Activated CD4-positive, alpha-beta T cell treated with anti-CD3 and anti-CD28 coated beads for 36 hours (primary cell): ENCODE measurements around the gene BEX2. TPM values are rescaled to one million over a fixed set of nuclear protein-coding genes. Genes with fewer than 3 reads are reported as not detected.
"Not testable (repeated sequence)": the region's sequence is repeated elsewhere in the genome, so short reads cannot be mapped to it uniquely, and the experiment has no call there.

ENCODE experiments used
- ATAC-seq: fragments of 200-7000 bp; cut with Tn5 transposase; one replicate; pipeline ENCODE4 v1.10.0; 2021; ENCODE audit warnings: mild to moderate bottlenecking, moderate library complexity
- CTCF ChIA-PET: fragments of 350-600 bp; sonication (Branson Sonifier 250); formaldehyde crosslinking; loops from one replicate; lab custom pipeline; 2021; ENCODE audit warnings: antibody characterized with exemption; lab: Charles Lee
- POLR2A ChIA-PET: fragments of 350-600 bp; sonication (Branson Sonifier 250); formaldehyde crosslinking; loops from one replicate; lab custom pipeline; 2021; ENCODE audit warnings: antibody characterized with exemption, inconsistent platforms; lab: Charles Lee
- DNase-seq: peaks from one replicate; pipeline ENCODE4 v3.0.0-alpha.2; 2020
- H3K27ac Mint-ChIP-seq: one replicate; pipeline ENCODE4 v1.8.0; 2021; ENCODE audit warnings: mixed read lengths
- H3K27me3 Mint-ChIP-seq: one replicate; pipeline ENCODE4 v1.8.0; 2021; ENCODE audit warnings: mixed read lengths
- H3K36me3 Mint-ChIP-seq: one replicate; pipeline ENCODE4 v1.8.0; 2021; ENCODE audit warnings: low read depth, mixed read lengths
- H3K4me1 Mint-ChIP-seq: one replicate; pipeline ENCODE4 v1.8.0; 2021; ENCODE audit warnings: mixed read lengths
- H3K4me3 Mint-ChIP-seq: one replicate; pipeline ENCODE4 v1.8.0; 2021; ENCODE audit warnings: mild to moderate bottlenecking, moderate library complexity, mixed read lengths
- H3K9me3 Mint-ChIP-seq: one replicate; pipeline ENCODE4 v1.8.0; 2021; ENCODE audit warnings: low read depth, mixed read lengths
- intact Hi-C, 2 experiments: fragments of 100-400 bp; cut with DNase I in 1 of 2; cut with micrococcal nuclease in 1 of 2; formaldehyde crosslinking; loops; one replicate each; pipeline versions ENCODE4 v1.14.2 to v1.15.1; 2022 to 2024; cut with DNase I, micrococcal nuclease
- total RNA-seq, 2 experiments: library from RNA; stranded (reverse); gene quantifications; one replicate each; pipeline ENCODE4 v1.2.3, GENCODE V29; 2021

Gene BEX2
- 10 to 100 TPM in 1 of 2 experiments, 1 to 10 TPM in 1; 7.4 to 11.5 TPM for total RNA-seq

DNA sequence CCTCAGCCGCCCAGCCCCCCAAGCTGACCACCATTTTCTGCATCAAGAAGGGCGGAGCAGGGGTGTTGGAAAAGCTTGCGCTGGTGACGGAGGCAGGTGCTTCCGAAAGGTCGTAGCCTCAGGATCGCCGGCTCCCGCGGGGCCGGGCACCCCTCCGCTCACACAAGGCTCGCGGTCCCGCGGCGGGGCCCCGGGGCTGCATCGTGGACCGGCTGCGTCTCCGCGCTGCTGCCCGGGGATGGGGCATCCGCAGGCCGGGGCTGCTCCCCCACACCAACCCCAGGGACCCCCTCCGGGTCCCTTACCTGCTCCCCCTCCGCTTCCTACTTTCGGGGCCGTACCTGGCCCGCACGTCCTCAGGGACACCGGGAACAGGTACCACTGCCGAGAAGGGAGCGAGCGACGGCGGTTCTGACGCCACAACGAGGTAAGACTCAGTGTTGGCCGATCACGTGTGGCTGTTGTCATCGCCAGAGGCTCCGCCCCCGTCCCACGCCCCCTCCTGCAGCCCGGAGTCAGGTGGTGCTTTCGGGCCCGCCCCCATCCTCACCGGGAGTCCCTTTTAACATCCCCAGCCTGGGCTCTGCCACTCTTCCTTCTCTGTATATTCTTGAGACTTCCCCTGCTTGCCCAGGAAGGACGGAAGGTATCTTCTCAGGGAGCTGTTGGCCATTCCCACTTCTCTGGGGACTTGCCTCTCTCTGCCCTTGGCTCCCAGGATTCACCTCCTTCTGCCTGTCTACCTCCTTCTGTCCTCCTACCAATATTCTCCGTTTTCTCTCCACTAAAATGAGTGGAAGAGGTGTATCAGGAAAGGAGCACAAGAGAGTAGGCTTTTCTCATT, at the start of gene BEX2:
Gene BEX2 (minus strand): TSS at position 436 of the 844 bp plus-strand sequence. CDS start 1,014 bp downstream, outside the sequence.
- H3K4me3 Mint-ChIP-seq, result peak within 1 kb of the TSS; percentile 66
- intact Hi-C loops, result loop anchor here (1.0 to 5.0 kb wide), 4 partner anchors 56 to 608 kb away; partner anchors contain the start of gene BEX4 (in 2 of the 2)
- H3K9me3 Mint-ChIP-seq, result no peaks in the 10 kb centered on the region
- ChIA-PET CTCF (no interaction called here), POLR2A (no interaction called here)
- peaks cover 7% of the 10 kb centered on the region for H3K36me3 Mint-ChIP-seq
- no peaks in the 10 kb centered on the region for H3K27me3 Mint-ChIP-seq
- H3K27ac Mint-ChIP-seq, result no peak within 1 kb of the TSS
- ATAC-seq (peak; percentile 99), DNase-seq (peak; percentile 91)
- H3K4me1 Mint-ChIP-seq, result peaks cover 4% of the 10 kb centered on the region

DNA sequence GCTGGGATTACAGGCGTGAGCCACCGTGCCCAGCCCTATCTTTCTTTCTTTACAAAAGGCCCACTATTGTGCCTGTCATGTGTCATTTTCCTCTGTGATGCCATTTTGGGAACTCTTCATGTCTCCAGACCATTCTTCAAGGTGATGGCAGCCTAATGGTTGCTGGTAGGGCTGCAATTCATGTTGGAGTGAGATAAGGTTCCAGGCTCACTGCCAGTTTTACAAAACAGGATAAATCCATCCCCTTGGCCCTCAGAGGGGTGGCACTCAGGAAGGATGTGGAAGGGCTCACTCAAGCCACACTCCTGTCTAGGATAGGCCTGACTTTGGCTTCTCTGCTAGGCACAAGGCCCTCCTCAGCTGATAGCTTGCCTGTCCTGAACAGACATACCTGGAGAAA, 49.3 kb upstream of the BEX2 start:
- CTCF ChIA-PET, result no interaction called here
- ATAC-seq, result no peak
- no peak overlapping the region for H3K27ac Mint-ChIP-seq

DNA sequence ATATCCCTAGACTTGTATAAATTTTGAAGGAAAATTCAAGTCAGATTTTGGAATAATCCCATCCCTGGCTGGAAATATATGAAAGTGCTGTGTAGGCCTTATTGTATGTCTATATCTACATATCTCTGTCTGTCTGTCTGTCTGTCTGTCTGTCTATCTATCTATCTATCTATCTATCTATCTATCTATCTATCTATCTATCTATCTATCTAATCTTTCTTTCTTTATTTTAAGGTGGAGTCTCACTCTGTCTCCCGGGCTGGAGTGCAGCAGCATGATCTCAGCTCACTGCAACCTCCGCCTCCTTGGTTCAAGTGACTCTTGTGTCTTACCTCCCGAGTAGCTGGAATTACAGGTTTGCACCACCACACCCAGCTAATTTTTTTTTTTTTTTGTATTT, 48.8 kb upstream of the BEX2 start:
- DNase-seq, H3K4me1 Mint-ChIP-seq, ATAC-seq, H3K36me3 Mint-ChIP-seq, CTCF ChIA-PET, H3K27ac Mint-ChIP-seq, H3K4me3 Mint-ChIP-seq, H3K9me3 Mint-ChIP-seq, H3K27me3 Mint-ChIP-seq: not testable (repeated sequence)
- POLR2A ChIA-PET, result interaction anchor here (0.6 kb wide), 1 partner anchor 253 kb away, joined by 3 read pairs; no protein-coding TSS in a partner anchor
- intact Hi-C loops, result loop anchor here in 1 of 2 experiments (5.0 kb wide), 1 partner anchor 103 kb away; no protein-coding TSS in a partner anchor

More for the DNA sequence above, 49.3 kb upstream of the BEX2 start:
- Mint-ChIP-seq H3K27me3 (no peaks in the 10 kb centered on the region), H3K9me3 (no peaks in the 10 kb centered on the region), H3K4me1 (peaks cover 6% of the 10 kb centered on the region), H3K4me3 (no peak overlapping the region), H3K36me3 (no peaks in the 10 kb centered on the region)
- intact Hi-C loops, result no loop called here
- POLR2A ChIA-PET, result interaction anchor here (0.6 kb wide), 1 partner anchor 254 kb away, joined by 3 read pairs; no protein-coding TSS in a partner anchor
- DNase-seq, result no peak

DNA sequence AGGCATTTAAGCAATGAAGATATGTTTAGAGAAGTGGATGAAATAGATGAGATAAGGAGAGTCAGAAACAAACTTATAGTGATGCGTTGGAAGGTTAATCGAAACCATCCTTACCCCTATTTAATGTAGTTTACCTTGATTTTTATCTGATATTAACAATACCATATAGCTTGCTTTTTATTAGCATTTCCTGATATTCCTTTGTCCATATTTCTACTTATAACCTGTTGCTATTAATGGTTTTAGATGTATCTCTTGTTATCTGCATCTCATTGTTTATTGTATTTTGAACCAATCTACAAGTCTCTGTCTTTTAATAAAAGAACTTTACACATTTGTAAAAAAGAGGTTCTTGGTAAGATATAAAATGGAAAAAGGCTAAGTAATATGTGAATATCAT, 47.1 kb upstream of the BEX2 start:
- no peak for ATAC-seq
- intact Hi-C loops, result loop anchor here in 1 of 2 experiments (5.0 kb wide), 1 partner anchor 104 kb away; no protein-coding TSS in a partner anchor

DNA sequence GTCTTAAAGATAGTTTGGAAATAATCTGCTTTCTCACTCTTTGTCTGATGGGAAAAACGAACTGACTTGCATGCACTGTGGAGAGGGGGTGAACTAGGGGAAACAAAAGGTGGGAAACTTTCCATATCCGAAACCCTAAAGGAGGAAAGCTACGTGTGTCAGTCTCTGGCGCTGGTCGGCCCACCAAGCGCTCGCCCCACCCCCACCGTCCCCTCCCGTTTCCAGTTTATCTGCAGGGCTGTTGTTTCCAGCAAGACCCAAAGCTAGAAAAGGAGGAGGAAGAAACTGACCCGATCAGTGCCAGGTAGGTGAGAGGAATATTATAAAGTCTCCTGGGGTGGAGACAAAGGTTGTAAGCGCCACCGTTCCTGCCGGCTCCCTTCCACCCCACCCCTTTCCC, 46.1 kb upstream of the BEX2 start:
- Mint-ChIP-seq H3K4me1 (peaks cover 6% of the 10 kb centered on the region), H3K36me3 (no peaks in the 10 kb centered on the region), H3K9me3 (no peaks in the 10 kb centered on the region), H3K4me3 (peak overlapping the region; percentile 75), H3K27me3 (no peaks in the 10 kb centered on the region), H3K27ac (no peak overlapping the region)
- intact Hi-C loops, result loop anchor here in 1 of 2 experiments (5.0 kb wide), 1 partner anchor 105 kb away; no protein-coding TSS in a partner anchor
- ChIA-PET POLR2A (no interaction called here), CTCF (interaction anchor here (0.8 kb wide), 1 partner anchor 108 kb away, joined by 3 read pairs; no protein-coding TSS in a partner anchor)
- DNase-seq, result no peak
- ATAC-seq, result no peak

More for the DNA sequence above, 47.1 kb upstream of the BEX2 start:
- CTCF ChIA-PET, result no interaction called here
- no peaks in the 10 kb centered on the region for H3K9me3 Mint-ChIP-seq
- no peak overlapping the region for H3K4me3 Mint-ChIP-seq
- H3K36me3 Mint-ChIP-seq, result no peaks in the 10 kb centered on the region
- no peak for DNase-seq
- no peak overlapping the region for H3K27ac Mint-ChIP-seq
- POLR2A ChIA-PET, result no interaction called here
- no peaks in the 10 kb centered on the region for H3K27me3 Mint-ChIP-seq
- H3K4me1 Mint-ChIP-seq, result peaks cover 6% of the 10 kb centered on the region

DNA sequence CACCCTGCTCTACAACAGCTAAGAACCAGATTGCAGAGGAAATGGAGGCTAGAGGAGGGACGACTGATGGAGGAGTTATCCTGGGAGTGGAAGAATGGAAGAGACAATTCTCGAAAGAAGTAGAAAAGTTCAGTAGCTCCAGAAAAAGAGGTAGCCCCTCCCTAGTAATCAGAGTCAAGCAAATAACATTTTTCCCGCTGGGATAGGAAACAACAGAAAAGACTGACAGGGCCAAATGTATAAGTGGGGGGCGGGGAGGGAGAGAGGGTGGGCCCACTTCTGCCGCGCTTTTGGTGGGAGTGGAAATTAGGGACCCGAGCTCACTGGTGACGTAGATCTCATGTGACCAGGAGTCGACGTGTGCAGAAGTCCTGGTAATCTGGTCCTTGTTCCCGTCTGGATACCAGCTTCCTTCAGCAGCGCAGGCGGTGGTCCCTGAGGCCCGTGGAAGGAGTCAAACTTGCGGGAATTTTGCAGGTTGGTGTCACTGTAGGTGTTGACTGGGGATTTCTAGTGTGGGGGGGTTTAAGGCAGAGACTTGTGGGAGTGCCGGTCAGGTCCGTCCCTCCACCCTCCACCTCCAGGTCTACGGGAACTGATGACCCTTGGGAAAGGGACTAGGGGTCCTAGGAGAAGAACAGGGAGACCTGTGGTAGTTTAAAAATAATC, 45.5 kb upstream of the BEX2 start, which contains the start of gene TCEAL9:
Gene TCEAL9 (plus strand): TSS at position 377 of the 669 bp plus-strand sequence. CDS start 1,179 bp downstream, outside the sequence.
- intact Hi-C loops, result loop anchor here in 1 of 2 experiments (5.0 kb wide), 1 partner anchor 106 kb away; no protein-coding TSS in a partner anchor
- ChIA-PET CTCF (interaction anchor here (0.6 to 0.7 kb wide), 3 partner anchors 11 to 44 kb away, joined by 3 read pairs; no protein-coding TSS in a partner anchor), POLR2A (no interaction called here)
- H3K4me1 Mint-ChIP-seq, result peaks cover 6% of the 10 kb centered on the region
- no peaks in the 10 kb centered on the region for H3K9me3 Mint-ChIP-seq
- peak; percentile 5 for DNase-seq
- peak within 1 kb of the TSS; percentile 75 for H3K4me3 Mint-ChIP-seq
- H3K27me3 Mint-ChIP-seq, result no peaks in the 10 kb centered on the region
- H3K36me3 Mint-ChIP-seq, result no peaks in the 10 kb centered on the region
- no peak for ATAC-seq
- peak within 1 kb of the TSS; percentile 34 for H3K27ac Mint-ChIP-seq

DNA sequence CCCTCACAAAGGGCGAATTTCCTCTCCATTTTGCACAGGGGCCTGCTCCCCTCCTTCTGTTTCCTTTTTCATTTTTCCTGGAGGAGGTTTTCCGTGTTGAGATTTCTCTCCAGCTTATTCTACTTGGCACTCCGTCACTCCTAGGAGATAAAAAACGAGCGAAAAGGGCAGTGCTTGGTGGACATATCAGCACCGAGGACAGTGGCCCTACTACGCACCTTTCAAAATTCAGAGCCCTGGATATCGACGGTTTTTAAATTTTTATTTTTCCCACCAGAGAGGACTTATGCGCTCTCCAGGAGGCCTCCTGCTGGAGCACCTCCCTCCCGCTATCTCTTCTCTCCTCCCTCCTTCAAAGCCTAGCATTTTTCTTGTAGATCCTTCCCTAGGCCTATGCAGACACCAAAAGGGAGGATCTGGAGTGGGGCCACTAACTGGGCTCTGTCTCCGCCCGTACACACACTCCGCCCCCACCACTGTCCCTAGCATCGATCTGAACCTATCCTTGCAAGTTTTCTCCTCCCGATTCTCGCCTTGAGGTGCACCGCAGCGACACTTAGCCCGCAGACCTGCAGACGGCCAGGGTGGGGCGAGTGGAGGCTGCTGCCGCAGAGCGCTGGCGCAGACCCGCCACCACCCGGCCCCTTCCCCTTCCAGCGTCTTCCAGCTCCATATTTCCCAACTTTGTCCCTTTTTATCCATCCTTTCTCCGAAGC, 37.0 kb upstream of the BEX2 start:
- H3K4me3 Mint-ChIP-seq, result no peak overlapping the region
- no peak overlapping the region for H3K27ac Mint-ChIP-seq
- H3K9me3 Mint-ChIP-seq, result no peaks in the 10 kb centered on the region
- no peaks in the 10 kb centered on the region for H3K27me3 Mint-ChIP-seq
- CTCF ChIA-PET, result no interaction called here
- no peak for ATAC-seq
- DNase-seq, result no peak
- H3K4me1 Mint-ChIP-seq, result no peaks in the 10 kb centered on the region
- intact Hi-C loops, result no loop called here
- POLR2A ChIA-PET, result no interaction called here
- no peaks in the 10 kb centered on the region for H3K36me3 Mint-ChIP-seq

DNA sequence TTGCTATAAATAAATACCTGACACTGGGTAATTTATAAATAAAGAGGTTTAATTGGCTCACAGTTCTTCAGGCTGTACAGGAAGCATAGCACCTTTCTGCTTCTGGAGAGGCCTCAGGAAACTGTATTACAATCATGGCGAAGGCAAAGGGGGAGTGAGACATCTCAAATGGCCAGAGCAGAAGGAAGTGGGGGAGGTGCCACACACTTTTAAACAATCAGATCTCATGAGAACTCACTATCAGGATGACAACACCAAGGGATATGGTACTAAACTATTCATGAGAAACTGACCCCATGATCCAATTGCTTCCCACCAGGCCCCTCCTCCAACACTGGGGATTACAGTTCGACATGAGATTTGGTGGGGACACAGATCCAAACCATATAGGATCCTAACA, 33.8 kb upstream of the BEX2 start:
- intact Hi-C loops, result no loop called here
- ChIA-PET POLR2A (no interaction called here), CTCF (no interaction called here)
- no peak overlapping the region for H3K4me3 Mint-ChIP-seq
- no peaks in the 10 kb centered on the region for H3K4me1 Mint-ChIP-seq
- H3K36me3 Mint-ChIP-seq, result no peaks in the 10 kb centered on the region
- ATAC-seq (no peak), DNase-seq (no peak)
- H3K27ac Mint-ChIP-seq, result no peak overlapping the region
- H3K27me3 Mint-ChIP-seq, result no peaks in the 10 kb centered on the region
- no peaks in the 10 kb centered on the region for H3K9me3 Mint-ChIP-seq

DNA sequence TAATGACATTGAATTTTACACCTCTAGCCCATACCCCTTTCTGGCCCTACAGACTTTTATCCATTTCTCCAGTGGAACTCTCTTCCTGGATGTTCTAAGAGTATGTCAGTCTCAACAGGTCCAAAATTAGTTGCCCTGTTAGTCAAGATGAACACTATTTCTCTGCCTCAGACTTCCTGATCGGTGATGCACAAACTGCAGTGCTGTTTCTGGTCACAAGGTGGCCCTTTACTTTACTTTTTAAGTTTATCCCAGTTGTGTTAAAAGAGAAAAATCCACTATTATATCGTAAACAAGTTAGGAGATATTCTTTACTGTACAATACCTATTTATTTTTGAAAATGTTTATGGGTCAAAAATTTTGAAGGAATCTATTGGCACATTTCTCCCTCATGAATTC, 32.3 kb upstream of the BEX2 start:
- Mint-ChIP-seq H3K27me3 (no peaks in the 10 kb centered on the region), H3K27ac (no peak overlapping the region), H3K36me3 (no peaks in the 10 kb centered on the region), H3K4me1 (no peaks in the 10 kb centered on the region), H3K4me3 (no peak overlapping the region), H3K9me3 (no peaks in the 10 kb centered on the region)
- POLR2A ChIA-PET, result no interaction called here
- DNase-seq (peak; percentile 56), ATAC-seq (peak; percentile 53)
- intact Hi-C loops, result loop anchor here (1.0 kb wide), 1 partner anchor 121 kb away; no protein-coding TSS in a partner anchor
- CTCF ChIA-PET, result interaction anchor here (0.8 to 4.2 kb wide), 3 partner anchors 119 to 125 kb away, joined by 3 to 28 read pairs (median 3); no protein-coding TSS in a partner anchor

DNA sequence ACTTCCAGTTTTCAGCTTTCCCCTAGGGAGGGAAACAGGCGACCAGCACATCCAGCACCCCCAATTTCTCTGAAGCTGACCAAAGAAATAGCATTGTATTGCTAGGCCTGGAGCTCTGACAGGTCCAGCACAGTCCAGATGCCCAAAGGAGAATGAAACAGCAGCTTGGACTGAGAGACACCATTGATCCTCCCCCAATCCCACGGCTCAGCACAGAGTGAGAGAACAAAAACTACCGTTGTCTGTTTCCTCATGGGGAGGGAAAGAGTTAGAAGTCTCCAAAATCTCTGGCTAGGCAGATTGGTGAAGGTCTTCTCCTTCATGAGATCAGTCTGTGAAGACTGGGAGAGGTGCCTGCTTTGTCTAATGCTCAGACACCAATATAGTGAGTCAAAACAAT, 27.9 kb upstream of the BEX2 start:
- DNase-seq (no peak), ATAC-seq (no peak)
- POLR2A ChIA-PET, result interaction anchor here (0.7 kb wide), 1 partner anchor 71 kb away, joined by 3 read pairs; no protein-coding TSS in a partner anchor
- H3K36me3 Mint-ChIP-seq, result no peaks in the 10 kb centered on the region
- intact Hi-C loops, result no loop called here
- no peaks in the 10 kb centered on the region for H3K27me3 Mint-ChIP-seq
- H3K27ac Mint-ChIP-seq, result no peak overlapping the region
- CTCF ChIA-PET, result no interaction called here
- no peak overlapping the region for H3K4me3 Mint-ChIP-seq
- H3K4me1 Mint-ChIP-seq, result no peaks in the 10 kb centered on the region
- no peaks in the 10 kb centered on the region for H3K9me3 Mint-ChIP-seq
